ENCODE results near the gene USE1. TPM values are rescaled to one million over a fixed set of nuclear protein-coding genes. Genes with fewer than 3 reads are reported as not detected.

USE1 gene
- total and polyA plus RNA-seq, 8 donors = 12.8 to 46.6 (median 19.1) TPM

DNA sequence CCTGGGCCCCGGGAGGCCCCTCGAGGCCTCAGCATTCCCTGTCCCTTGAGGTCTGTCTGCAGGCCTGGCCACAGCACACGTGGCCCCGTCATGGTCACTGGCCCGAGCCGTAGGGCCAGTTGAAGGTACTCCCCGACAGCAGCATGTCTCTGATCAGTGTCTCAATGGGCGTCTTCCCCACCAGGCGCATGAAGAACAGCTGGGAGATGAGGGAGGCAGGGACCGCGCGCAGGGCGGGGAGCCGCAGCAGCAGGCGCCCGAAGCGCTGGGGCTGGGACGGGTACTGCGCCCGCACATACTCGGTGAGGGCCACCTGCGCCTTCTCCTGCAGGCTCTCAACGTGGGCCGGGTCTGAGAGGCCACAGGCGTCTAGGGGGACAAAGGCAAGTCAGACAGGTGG lies 17.1 kb downstream of the USE1 start:
- Histone ChIP-seq H3K4me3 (no peak overlapping the region), H3K36me3 (peaks cover 0 to 11% (median 8%) of the 10 kb centered on the region in 3 donors), H3K27me3 (no peaks in the 10 kb centered on the region), H3K4me1 (peaks cover 0 to 16% (median 5%) of the 10 kb centered on the region in 3 donors), H3K27ac (no peak overlapping the region), H3K9me3 (no peaks in the 10 kb centered on the region)
- FAIRE-seq (no peak), ATAC-seq (no peak), DNase-seq (no peak)
- intact Hi-C loops (cut with DNase I) = no loop called here
- no peak for TF ChIP-seq CTCF (IDR thresholded peaks at IDR 0.05)
- 89 to 92% methylated on average over 25 of the region's 25 CpGs for WGBS, 2 donors

DNA sequence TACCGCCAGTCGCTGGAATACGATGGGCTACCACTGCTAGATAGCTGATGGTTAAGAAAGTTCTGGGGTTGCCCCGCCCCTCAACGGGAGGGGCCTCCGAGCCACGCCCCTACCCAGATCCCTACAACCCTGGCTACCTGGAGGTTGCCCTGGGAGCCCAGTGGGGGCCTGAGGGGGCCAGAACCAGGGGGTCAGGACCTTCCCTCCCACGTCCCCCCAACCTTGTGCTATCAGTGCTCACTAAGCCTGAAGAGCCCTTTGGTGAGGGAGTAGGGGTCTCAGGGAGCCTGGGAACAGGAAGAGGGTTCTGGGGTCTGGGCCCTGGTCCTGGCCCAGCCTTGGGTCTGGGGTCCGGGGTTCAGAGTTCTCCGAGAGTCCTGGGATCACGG lies 19.7 kb downstream of the USE1 start:
- Histone ChIP-seq H3K4me3 (peak overlapping the region in 1 of 4 donors; percentile 59), H3K27me3 (no peaks in the 10 kb centered on the region), H3K4me1 (peaks cover 1 to 18% (median 5%) of the 10 kb centered on the region in 3 donors), H3K9me3 (no peaks in the 10 kb centered on the region), H3K36me3 (peaks cover 0 to 19% (median 8%) of the 10 kb centered on the region in 3 donors), H3K27ac (peak overlapping the region in 3 of 4 donors; percentile 42 to 69 (median 64))
- 46 to 53% methylated on average over 11 of the region's 11 CpGs for WGBS, 2 donors
- DNase-seq (peak in 3 of 6 donors; percentile 63 to 81 (median 73)), ATAC-seq (peak; percentile 59 to 81 (median 78)), FAIRE-seq (no peak)
- intact Hi-C loops (cut with DNase I) = no loop called here
- TF ChIP-seq CTCF (IDR thresholded peaks at IDR 0.05) = no peak

DNA sequence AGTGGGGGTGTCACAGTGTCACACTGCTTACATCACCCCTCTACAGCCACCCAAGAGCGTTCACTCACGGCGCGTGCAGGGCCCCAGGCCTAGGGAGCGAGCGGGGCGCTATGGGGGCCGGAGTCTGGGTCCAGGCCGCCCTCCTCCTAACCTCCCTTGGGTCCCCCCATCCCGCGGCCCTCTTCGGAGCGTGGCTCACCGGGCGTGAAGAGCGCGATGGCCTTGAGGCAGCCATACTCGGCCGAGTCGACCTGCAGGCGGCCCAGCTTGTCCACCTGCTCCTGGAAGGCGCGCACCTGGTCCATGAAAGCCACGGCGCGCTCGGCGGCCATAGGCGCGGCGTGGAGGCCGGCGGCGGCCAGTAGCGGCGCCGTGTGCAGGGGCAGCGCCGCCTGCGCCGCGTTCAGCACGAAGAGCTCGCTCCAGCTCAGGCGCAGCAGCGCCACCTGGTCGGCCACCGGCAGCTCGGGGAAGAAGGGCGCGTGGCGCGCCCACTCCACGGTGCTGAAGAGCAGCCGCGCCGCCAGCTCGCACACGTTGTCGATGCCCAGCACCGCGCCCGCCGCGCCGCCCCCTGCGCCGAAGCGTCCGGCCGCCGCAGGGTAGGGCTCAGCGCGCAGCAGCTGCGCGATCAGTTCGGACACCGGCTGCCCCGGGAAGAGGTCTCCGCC lies 20.3 kb downstream of the USE1 start:
- peaks cover 0 to 19% (median 8%) of the 10 kb centered on the region in 3 donors for H3K36me3 ChIP-seq
- ATAC-seq (peak; percentile 59 to 88 (median 84)), DNase-seq (peak; percentile 64 to 84 (median 68)), FAIRE-seq (no peak)
- no peaks in the 10 kb centered on the region for H3K27me3 ChIP-seq
- no peak for TF ChIP-seq CTCF (IDR thresholded peaks at IDR 0.05)
- H3K4me1 ChIP-seq = peaks cover 5 to 21% (median 7%) of the 10 kb centered on the region in 3 donors
- peak overlapping the region in 3 of 4 donors; percentile 42 to 69 (median 64) for H3K27ac ChIP-seq
- H3K9me3 ChIP-seq = no peaks in the 10 kb centered on the region
- 18 to 26% methylated on average over 51 to 80 of the region's 80 CpGs for WGBS, 2 donors
- peak overlapping the region; percentile 31 to 59 (median 38) for H3K4me3 ChIP-seq
- intact Hi-C loops (cut with DNase I) = no loop called here

- FAIRE-seq = no peak
These were observed 21.0 kb downstream of the USE1 start for GRCh38 chr19:17235971-17236777.

More at GRCh38 chr19:17235971-17236777, 21.0 kb downstream of the USE1 start:
- Histone ChIP-seq H3K4me3 (peak overlapping the region; percentile 31 to 59 (median 38)), H3K27ac (peak overlapping the region in 3 of 4 donors; percentile 42 to 69 (median 64)), H3K4me1 (peaks cover 5 to 21% (median 9%) of the 10 kb centered on the region in 3 donors), H3K9me3 (no peaks in the 10 kb centered on the region), H3K27me3 (no peaks in the 10 kb centered on the region), H3K36me3 (peaks cover 0 to 19% (median 8%) of the 10 kb centered on the region in 3 donors)
- DNase-seq = peak in 1 of 6 donors; percentile 37
- WGBS, 2 donors = 14 to 19% methylated on average over 12 to 24 of the region's 27 CpGs
- peak; percentile 11 to 46 (median 23) for ATAC-seq
- TF ChIP-seq CTCF (IDR thresholded peaks at IDR 0.05) = no peak
- intact Hi-C loops (cut with DNase I) = no loop called here
